H9 (cell line): ENCODE results near the gene AMMECR1L. TPM values are rescaled to one million over a fixed set of nuclear protein-coding genes. Genes with fewer than 3 reads are reported as not detected.

Experiments used
- DNase-seq: peaks from one replicate; pipeline ENCODE4 v3.0.0-alpha.2; 2017
- H2AFZ ChIP-seq: one replicate; pipeline ENCODE4 v1.6.1; 2013; ENCODE audit warnings: mild to moderate bottlenecking, low read length, control low read depth, moderate library complexity
- H2AK5ac ChIP-seq: 2 replicates; pipeline ENCODE4 v1.6.1; 2013; ENCODE audit warnings: low read length, control low read depth, mixed read lengths; ENCODE audit not compliant: insufficient read length
- H2BK120ac ChIP-seq: one replicate; pipeline ENCODE4 v1.6.1; 2013; ENCODE audit warnings: low read depth, mild to moderate bottlenecking, low read length, control low read depth, inconsistent platforms; ENCODE audit not compliant: poor library complexity, severe bottlenecking
- H2BK12ac ChIP-seq: 2 replicates; pipeline ENCODE4 v1.6.1; 2013; ENCODE audit warnings: low read length, control low read depth, mixed read lengths, low read depth; ENCODE audit not compliant: insufficient read length
- H2BK15ac ChIP-seq: 2 replicates; pipeline ENCODE4 v1.6.1; 2013; ENCODE audit warnings: low read depth, low read length, control low read depth
- H2BK20ac ChIP-seq: one replicate; pipeline ENCODE4 v1.6.1; 2013; ENCODE audit warnings: low read depth, mild to moderate bottlenecking, low read length, control low read depth, inconsistent platforms; ENCODE audit not compliant: poor library complexity, severe bottlenecking
- H2BK5ac ChIP-seq: 2 replicates; pipeline ENCODE4 v1.6.1; 2013; ENCODE audit warnings: low read length, control low read depth, mixed read lengths; ENCODE audit not compliant: insufficient read length
- H3K14ac ChIP-seq: 2 replicates; pipeline ENCODE4 v1.6.1; 2013; ENCODE audit warnings: low read length, control low read depth; ENCODE audit not compliant: insufficient read depth
- H3K18ac ChIP-seq: 2 replicates; pipeline ENCODE4 v1.6.1; 2013; ENCODE audit warnings: low read depth, mild to moderate bottlenecking, mixed read lengths, low read length, control low read depth; ENCODE audit not compliant: insufficient read length
- H3K23ac ChIP-seq: 2 replicates; pipeline ENCODE4 v1.6.1; 2013; ENCODE audit warnings: low read length, control low read depth, mixed read lengths, low read depth; ENCODE audit not compliant: insufficient read length
- H3K23me2 ChIP-seq: 2 replicates; pipeline ENCODE4 v1.6.1; 2013; ENCODE audit warnings: low read depth, mild to moderate bottlenecking, mixed read lengths, low read length, control low read depth; ENCODE audit not compliant: insufficient read length, poor library complexity, severe bottlenecking
- H3K27ac ChIP-seq: 2 replicates; pipeline ENCODE4 v1.5.1; 2013; ENCODE audit warnings: low read length, control low read depth, mixed read lengths, low read depth; ENCODE audit not compliant: insufficient read length
- H3K27me3 ChIP-seq: 2 replicates; pipeline ENCODE4 v1.6.1; 2013; ENCODE audit warnings: low read length, control low read depth, inconsistent platforms; ENCODE audit not compliant: insufficient read depth
- H3K4ac ChIP-seq: 2 replicates; pipeline ENCODE4 v1.6.1; 2013; ENCODE audit warnings: low read depth, mild to moderate bottlenecking, control low read depth, inconsistent platforms, low read length, moderate library complexity
- H3K4me1 ChIP-seq: 2 replicates; pipeline ENCODE4 v1.6.1; 2013; ENCODE audit warnings: low read length, control low read depth, inconsistent platforms; ENCODE audit not compliant: insufficient read depth
- H3K4me2 ChIP-seq: 2 replicates; pipeline ENCODE4 v1.6.1; 2013; ENCODE audit warnings: low read length, control low read depth, mixed read lengths; ENCODE audit not compliant: insufficient read length, insufficient read depth
- H3K56ac ChIP-seq: 2 replicates; pipeline ENCODE4 v1.6.1; 2013; ENCODE audit warnings: low read depth, mild to moderate bottlenecking, mixed read lengths, low read length, control low read depth; ENCODE audit not compliant: insufficient read length
- H3K79me1 ChIP-seq: 2 replicates; pipeline ENCODE4 v1.6.1; 2013; ENCODE audit warnings: low read depth, mild to moderate bottlenecking, moderate library complexity, low read length, control low read depth, inconsistent platforms; ENCODE audit not compliant: insufficient read depth, poor library complexity, severe bottlenecking
- H3K79me2 ChIP-seq: 2 replicates; pipeline ENCODE4 v1.6.1; 2013; ENCODE audit warnings: low read length, control low read depth, inconsistent platforms; ENCODE audit not compliant: insufficient read depth
- H3K9ac ChIP-seq: 2 replicates; pipeline ENCODE4 v1.6.1; 2013; ENCODE audit warnings: low read length, control low read depth, mixed read lengths; ENCODE audit not compliant: insufficient read length; ENCODE audit errors: extremely low read depth
- H3K9me3 ChIP-seq: one replicate; pipeline ENCODE4 v1.6.1; 2013; ENCODE audit warnings: low read depth, low read length, inconsistent platforms; ENCODE audit not compliant: control insufficient read depth
- H3T11ph ChIP-seq: one replicate; pipeline ENCODE4 v1.6.1; 2013; ENCODE audit warnings: mild to moderate bottlenecking, low read length, control low read depth, inconsistent platforms
- H4K20me1 ChIP-seq: one replicate; pipeline ENCODE4 v1.6.1; 2013; ENCODE audit not compliant: control insufficient read depth, insufficient read length, insufficient read depth
- H4K5ac ChIP-seq: 2 replicates; pipeline ENCODE4 v1.6.1; 2013; ENCODE audit warnings: low read depth, mild to moderate bottlenecking, mixed read lengths, low read length, control low read depth; ENCODE audit not compliant: insufficient read length
- H4K8ac ChIP-seq: replicated peaks from 2 replicates; pipeline ENCODE4 v1.6.1; 2013; ENCODE audit warnings: low read length, control low read depth, mixed read lengths, low read depth; ENCODE audit not compliant: insufficient read length
- H4K91ac ChIP-seq: 2 replicates; pipeline ENCODE4 v1.6.1; 2013; ENCODE audit warnings: low read depth, mild to moderate bottlenecking, moderate library complexity, mixed read lengths, low read length, control low read depth; ENCODE audit not compliant: insufficient read length
- H3K27ac Mint-ChIP-seq, 3 experiments: 2 replicates in 2 of 3; 3 replicates in 1 of 3; pipeline ENCODE4 v1.8.0; 2020 to 2021; ENCODE audit warnings: mixed read lengths in 3 of 3, mild to moderate bottlenecking in 1 of 3, moderate library complexity in 1 of 3
- H3K27me3 Mint-ChIP-seq: 2 replicates; pipeline ENCODE4 v1.8.0; 2021; ENCODE audit warnings: low read depth, mild to moderate bottlenecking, moderate library complexity, mixed read lengths
- H3K36me3 Mint-ChIP-seq, 3 experiments: 2 replicates in 2 of 3; 3 replicates in 1 of 3; pipeline ENCODE4 v1.8.0; 2020 to 2021; ENCODE audit warnings: low read depth in 3 of 3, mixed read lengths in 3 of 3; ENCODE audit not compliant: insufficient read depth in 1 of 3
- H3K4me1 Mint-ChIP-seq, 2 experiments: 2 replicates each; pipeline ENCODE4 v1.8.0; 2020; ENCODE audit warnings: mixed read lengths in 2 of 2
- H3K4me3 Mint-ChIP-seq, 2 experiments: 2 replicates in 1 of 2; 3 replicates in 1 of 2; pipeline ENCODE4 v1.8.0; 2020 to 2021; ENCODE audit warnings: mild to moderate bottlenecking in 2 of 2, mixed read lengths in 2 of 2, moderate library complexity in 1 of 2
- H3K9me3 Mint-ChIP-seq, 2 experiments: 2 replicates in 1 of 2; 3 replicates in 1 of 2; pipeline ENCODE4 v1.8.0; 2020; ENCODE audit warnings: mild to moderate bottlenecking in 2 of 2, mixed read lengths in 2 of 2, moderate library complexity in 1 of 2
- CTCF ChIP-seq: fragments of 200-600 bp; sonication (generic); conservative IDR thresholded peaks from 3 replicates; pipeline ENCODE4 v1.8.0; 2021; ENCODE audit warnings: antibody characterized with exemption, mild to moderate bottlenecking
- WGBS: extraction: QIAGEN DNeasy Blood & Tissue Kit; methylation state at CpG from one replicate; pipeline ENCODE4 v1.1.7; 2013; ENCODE audit warnings: missing lambda C conversion rate, low lambda C conversion rate, mixed read lengths; ENCODE audit not compliant: insufficient read length; ENCODE audit errors: extremely low coverage; 5-methylcytosine and 5-hydroxymethylcytosine counted together
- total RNA-seq: library from RNA; stranded (reverse); gene quantifications from 2 replicates; pipeline ENCODE4 v1.2.1, GENCODE V29; 2021

The AMMECR1L gene
- total RNA-seq, 1 experiment from 2014 or later: 20.0 TPM

DNA sequence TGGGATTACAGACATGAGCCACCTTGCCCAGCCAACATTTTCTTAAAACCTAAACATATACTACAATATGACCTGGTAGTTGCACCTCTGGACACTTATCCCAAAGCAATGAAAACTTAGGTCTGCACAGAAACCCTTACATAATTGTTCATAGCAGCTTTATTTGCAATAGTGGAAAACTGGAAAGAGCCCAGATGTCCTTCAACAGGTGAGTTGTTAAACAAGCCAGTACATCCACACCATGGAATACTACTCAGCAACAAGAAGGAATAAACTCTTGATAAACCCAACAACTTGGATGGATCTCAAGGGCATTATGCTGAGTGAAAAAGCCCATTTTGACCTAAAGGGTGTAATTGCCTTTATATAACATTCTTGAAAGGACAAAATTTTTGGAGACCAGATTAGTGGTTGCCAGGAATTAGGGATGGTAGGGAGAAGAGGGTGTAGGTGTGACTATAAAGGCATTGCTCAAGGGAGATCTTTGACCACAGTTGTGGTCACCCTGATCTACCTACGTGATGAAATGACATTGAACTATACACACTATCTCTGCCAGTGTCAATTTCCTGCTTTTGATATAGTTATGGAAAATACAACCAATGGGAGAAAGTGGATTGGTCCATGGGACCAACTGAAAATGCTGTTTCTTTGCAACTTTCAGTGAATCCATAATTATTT lies 11.9 kb upstream of the AMMECR1L start:
- Histone ChIP-seq H2BK20ac (no peak overlapping the region), H4K91ac (no peak overlapping the region), H3K4me1 (no peaks in the 10 kb centered on the region), H4K8ac (no peak overlapping the region), H2BK15ac (no peak overlapping the region), H3K79me2 (no peaks in the 10 kb centered on the region), H2AK5ac (no peak overlapping the region), H3K79me1 (no peaks in the 10 kb centered on the region), H3T11ph (no peak overlapping the region), H3K4me2 (no peak overlapping the region), H3K4ac (no peak overlapping the region), H2AFZ (no peak overlapping the region), H2BK12ac (no peak overlapping the region), H3K27ac (no peak overlapping the region), H4K20me1 (no peaks in the 10 kb centered on the region), H3K18ac (no peak overlapping the region), H2BK5ac (no peak overlapping the region), H2BK120ac (no peak overlapping the region), H3K27me3 (no peaks in the 10 kb centered on the region), H3K9me3 (no peaks in the 10 kb centered on the region), H3K23ac (no peak overlapping the region), H3K14ac (no peak overlapping the region), H4K5ac (no peak overlapping the region), H3K9ac (no peak overlapping the region), H3K56ac (no peak overlapping the region), H3K23me2 (no peaks in the 10 kb centered on the region)
- Mint-ChIP-seq H3K27ac (no peak overlapping the region), H3K36me3 (peaks cover 0 to 15% (median 2%) of the 10 kb centered on the region in 3 experiments; a peak in 5 of 7 replicates), H3K4me1 (peaks cover 15 to 19% of the 10 kb centered on the region in 2 experiments), H3K9me3 (peaks cover 10 to 12% of the 10 kb centered on the region in 2 experiments), H3K27me3 (no peaks in the 10 kb centered on the region), H3K4me3 (no peak overlapping the region)
- no CpG with 5 or more reads among the region's 1 CpG for WGBS
- TF ChIP-seq CTCF: no peak
- no peak for DNase-seq
